Measurements from ENCODE around the gene SOCS6.
"Not testable (repeated sequence)": the region's sequence is repeated elsewhere in the genome, so short reads cannot be mapped to it uniquely, and the experiment has no call there.

Gene SOCS6

GRCh38 chr18:70288851-70289328, at the start of gene SOCS6:
TSS of gene SOCS6 (plus strand) at chr18:70289045. CDS start at chr18:70324669, 35,624 bp downstream.
- DNase-seq: peak in 4 of 6 experiments; percentile 3 to 17 (median 10)

- no peak for DNase-seq
Observed at GRCh38 chr18:70243131-70243929, 45.5 kb upstream of the SOCS6 start.

GRCh38 chr18:70246061-70246466, 42.8 kb upstream of the SOCS6 start:
- no peak for DNase-seq

GRCh38 chr18:70249118-70249517, 39.7 kb upstream of the SOCS6 start:
- DNase-seq: no peak

- DNase-seq: not testable (repeated sequence)
Observed at GRCh38 chr18:70249861-70250260, 39.0 kb upstream of the SOCS6 start.

- DNase-seq: no peak
Observed at GRCh38 chr18:70250781-70251180, 38.1 kb upstream of the SOCS6 start.

- no peak for DNase-seq
Observed at GRCh38 chr18:70256184-70256583, 32.7 kb upstream of the SOCS6 start.

GRCh38 chr18:70256994-70257393, 31.9 kb upstream of the SOCS6 start:
- DNase-seq: no peak

GRCh38 chr18:70258243-70258642, 30.6 kb upstream of the SOCS6 start:
- DNase-seq: no peak

GRCh38 chr18:70260683-70261082, 28.2 kb upstream of the SOCS6 start:
- DNase-seq: no peak

- no peak for DNase-seq
Observed at GRCh38 chr18:70261141-70261788, 27.6 kb upstream of the SOCS6 start.

- DNase-seq: no peak
Observed at GRCh38 chr18:70263336-70263735, 25.5 kb upstream of the SOCS6 start.

GRCh38 chr18:70271742-70272141, 17.1 kb upstream of the SOCS6 start:
- no peak for DNase-seq

GRCh38 chr18:70273021-70273420, 15.8 kb upstream of the SOCS6 start:
- no peak for DNase-seq

GRCh38 chr18:70276416-70277191, 12.2 kb upstream of the SOCS6 start:
- DNase-seq: no peak

- DNase-seq: no peak
Observed at GRCh38 chr18:70279470-70279869, 9.4 kb upstream of the SOCS6 start.

GRCh38 chr18:70280007-70280925, 8.6 kb upstream of the SOCS6 start:
- DNase-seq: no peak

- DNase-seq: no peak
Observed at GRCh38 chr18:70284976-70285620, 3.7 kb upstream of the SOCS6 start.

- DNase-seq: no peak
Observed at GRCh38 chr18:70287731-70288130, 1.1 kb upstream of the SOCS6 start.

GRCh38 chr18:70288171-70288850, 534 bp upstream of the SOCS6 start:
- DNase-seq: no peak
